GM18951 (cell line): ENCODE measurements around the gene PHACTR2.
"Not testable (repeated sequence)": the region's sequence is repeated elsewhere in the genome, so short reads cannot be mapped to it uniquely, and the experiment has no call there.

Source experiments
- POLR2A ChIP-seq: IDR thresholded peaks from 4 replicates; pipeline ENCODE4 v1.6.1; 2011; ENCODE audit warnings: mild to moderate bottlenecking; ENCODE audit not compliant: insufficient read length, insufficient read depth; ENCODE audit errors: extremely low read depth
- in situ Hi-C: fragments of 300-500 bp; cut with MboI; formaldehyde crosslinking; loops from one replicate; pipeline ENCODE4 v1.12.0; 2022; ENCODE audit warnings: low sequenced_read_pairs, mixed read lengths, inconsistent platforms; ENCODE audit not compliant: unreplicated experiment

Gene PHACTR2

GRCh38 chr6:143859891-143860660 is 182.3 kb downstream of the PHACTR2 start:
- in situ Hi-C loops, result no loop called here

GRCh38 chr6:143863771-143864170 is 186.0 kb downstream of the PHACTR2 start:
- in situ Hi-C loops, result no loop called here
- TF ChIP-seq POLR2A, result no peak

More at GRCh38 chr6:143859891-143860660, 182.3 kb downstream of the PHACTR2 start:
- TF ChIP-seq POLR2A, result no peak

- in situ Hi-C loops, result no loop called here
- no peak for TF ChIP-seq POLR2A
Measured at GRCh38 chr6:143864234-143864633, 186.5 kb downstream of the PHACTR2 start, which contains the start of gene ZC2HC1B. Gene ZC2HC1B (plus strand): TSS chr6:143864474. CDS start chr6:143864540, 66 bp downstream.

- TF ChIP-seq POLR2A, result no peak
- in situ Hi-C loops, result no loop called here
Measured at GRCh38 chr6:143867236-143867635, 189.5 kb downstream of the PHACTR2 start.

DNA sequence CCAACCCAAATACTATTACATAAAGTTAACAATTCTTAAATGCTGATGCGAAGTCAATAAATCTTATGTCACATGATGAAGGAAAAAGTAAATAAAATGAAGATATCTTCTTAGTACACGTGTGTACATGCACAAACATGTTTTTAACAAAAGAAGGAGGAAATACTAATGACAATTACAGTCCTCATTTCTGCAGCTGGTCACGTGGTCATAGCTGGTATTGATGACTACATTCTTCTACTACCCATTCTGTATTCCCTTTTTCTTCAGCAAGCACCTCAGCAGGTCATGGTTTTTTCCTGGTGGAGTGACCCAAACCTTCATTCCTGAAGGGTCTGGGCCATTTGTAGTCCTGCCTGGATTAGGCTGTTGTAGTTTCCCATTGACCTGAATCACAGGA is 191.0 kb downstream of the PHACTR2 start:
- in situ Hi-C loops, result not testable (repeated sequence)

GRCh38 chr6:143871202-143871730 is 193.5 kb downstream of the PHACTR2 start:
- in situ Hi-C loops, result not testable (repeated sequence)

DNA sequence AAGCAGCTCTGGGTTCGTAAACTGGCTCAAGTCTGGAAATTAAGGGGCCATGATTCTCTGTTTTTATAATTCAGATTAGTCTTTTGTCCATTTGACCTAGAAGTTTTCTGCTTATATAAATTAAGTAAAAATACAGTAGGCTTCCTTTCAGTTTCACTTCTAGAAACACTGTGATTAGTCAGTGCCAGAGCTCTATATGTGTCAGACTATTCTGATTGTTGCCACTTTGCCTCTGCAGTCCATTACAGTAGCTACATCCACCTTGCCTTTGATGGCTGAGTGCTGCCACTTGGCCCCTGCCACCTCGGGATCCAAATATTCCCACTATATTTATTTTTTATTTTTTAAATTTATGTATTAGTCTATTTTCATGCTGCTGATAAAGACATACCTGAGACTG is 194.4 kb downstream of the PHACTR2 start:
- in situ Hi-C loops, result no loop called here
- no peak for TF ChIP-seq POLR2A

DNA sequence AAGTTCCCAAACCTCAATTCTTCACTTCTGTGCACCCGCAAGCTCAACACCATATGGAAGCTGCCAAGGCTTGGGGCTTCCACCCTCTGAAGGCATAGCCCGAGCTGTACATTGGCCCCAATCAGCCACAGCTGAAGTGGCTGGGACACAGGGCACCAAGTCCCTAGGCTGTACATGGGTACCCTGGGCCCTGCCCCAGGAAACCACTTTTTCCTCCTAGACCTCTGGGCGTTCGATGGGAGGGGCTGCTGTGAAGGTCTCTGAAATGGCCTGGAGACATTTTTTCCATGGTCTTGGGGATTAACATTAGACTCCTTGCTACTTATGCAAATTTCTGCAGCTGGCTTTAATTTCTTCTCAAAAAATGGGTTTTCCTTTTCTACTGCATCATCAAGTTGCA is 195.8 kb downstream of the PHACTR2 start:
- in situ Hi-C loops, result not testable (repeated sequence)

GRCh38 chr6:143874503-143874902 is 196.7 kb downstream of the PHACTR2 start:
- in situ Hi-C loops, result not testable (repeated sequence)

GRCh38 chr6:143877584-143878271 is 200.0 kb downstream of the PHACTR2 start:
- no peak for TF ChIP-seq POLR2A
- in situ Hi-C loops, result no loop called here

DNA sequence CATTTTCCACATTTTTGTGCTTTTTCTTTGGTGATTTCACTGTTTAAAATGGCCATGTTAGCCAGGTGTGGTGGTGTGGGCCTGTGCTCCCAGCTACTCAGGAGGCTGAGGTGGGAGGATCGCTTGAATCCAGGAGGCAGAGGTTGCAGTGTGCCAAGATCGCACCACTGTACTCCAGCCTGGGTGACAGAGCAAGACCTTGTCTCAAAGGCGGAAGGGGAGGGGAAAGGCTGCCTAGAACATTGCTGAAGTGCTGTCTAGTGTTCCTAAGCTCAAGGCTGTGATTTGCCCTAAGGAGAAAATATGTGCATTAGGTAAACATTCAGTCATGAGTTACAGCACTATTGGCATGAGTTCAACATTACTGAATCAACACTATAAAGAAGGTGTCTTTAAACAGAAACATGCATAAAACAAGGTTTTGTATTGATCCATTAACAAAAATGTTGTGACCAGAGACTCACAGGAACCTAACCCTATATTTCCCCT is 200.6 kb downstream of the PHACTR2 start:
- in situ Hi-C loops, result no loop called here
- TF ChIP-seq POLR2A, result no peak

DNA sequence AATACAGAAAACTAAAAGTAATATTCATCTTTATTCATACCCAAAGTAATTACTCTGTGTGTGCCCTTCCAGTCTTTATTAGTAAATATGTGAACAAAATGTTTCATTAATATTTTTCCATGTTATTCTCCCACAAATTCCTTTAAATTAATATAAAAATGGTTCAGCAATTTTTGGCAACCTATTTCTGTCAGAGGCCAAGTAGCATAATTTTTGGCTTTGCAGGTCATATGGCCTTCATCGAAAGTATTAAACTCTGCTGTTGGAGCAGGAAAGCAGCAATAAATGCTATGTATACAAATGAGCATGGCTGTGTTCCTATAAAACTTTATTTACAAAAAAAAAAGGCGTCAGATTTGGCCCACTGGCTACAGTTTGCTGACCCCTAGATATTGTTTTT is 202.6 kb downstream of the PHACTR2 start:
- in situ Hi-C loops, result no loop called here
- TF ChIP-seq POLR2A, result no peak
